ENCODE results near the gene DLG5. TPM values are rescaled to one million over a fixed set of nuclear protein-coding genes. Genes with fewer than 3 reads are reported as not detected.
A peak's percentile ranks its signal among the peaks of the same experiment; 100 is the strongest.

Gene DLG5
- total RNA-seq, 3 donors from 2014 or later, result 43.0 to 192 (median 138) TPM

DNA sequence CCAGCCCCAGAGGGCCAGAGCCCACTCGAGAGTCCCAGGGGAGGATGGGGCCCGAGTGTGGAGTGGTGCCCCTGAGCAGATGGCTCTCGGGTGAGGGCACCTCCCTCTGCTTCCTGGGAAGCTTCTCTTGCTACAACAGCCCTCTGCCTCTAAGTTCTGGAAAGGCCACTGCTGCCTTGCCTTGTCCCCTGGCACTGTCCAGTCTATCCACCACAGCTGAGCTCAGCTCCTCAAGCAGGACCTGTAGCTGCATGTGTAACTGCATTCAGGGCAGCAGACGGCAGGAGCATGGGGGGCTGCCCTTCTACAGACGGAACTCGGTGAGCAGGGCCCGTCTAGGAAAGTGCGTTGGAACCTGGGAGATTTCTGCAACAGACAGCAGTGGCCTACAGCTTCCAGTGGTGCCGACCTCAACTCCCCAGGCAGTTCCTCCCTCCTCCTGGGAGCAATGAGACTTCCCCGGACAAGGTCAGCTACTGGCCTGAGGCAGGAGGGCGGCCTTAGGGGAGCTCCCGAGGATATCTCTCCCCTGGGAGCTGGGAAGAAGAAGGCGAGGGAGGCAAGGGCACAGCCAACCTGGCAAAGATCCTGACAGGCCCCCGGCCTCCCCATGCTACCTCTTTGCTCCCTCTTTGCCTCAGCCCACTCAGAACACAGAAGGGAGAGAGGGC, 88.5 kb downstream of the DLG5 start:
- Histone ChIP-seq H3K4me1 (no peaks in the 10 kb centered on the region), H3K27me3 (no peaks in the 10 kb centered on the region), H3K4me3 (no peak overlapping the region), H3K27ac (peak overlapping the region in 1 of 2 donors; percentile 38), H3K36me3 (peaks cover 8% of the 10 kb centered on the region), H3K9me3 (no peaks in the 10 kb centered on the region)
- DNase-seq (ENCODE audit: low spot score in 2 of 2), result no peak
- intact Hi-C loops (cut with DNase I; ENCODE audit: low total_unique reads), result no loop called here
- no peak for TF ChIP-seq POLR2AphosphoS5 (IDR thresholded peaks at IDR 0.05)
- TF ChIP-seq POLR2A (IDR thresholded peaks at IDR 0.05), result no peak
- no peak for TF ChIP-seq CTCF (IDR thresholded peaks at IDR 0.05)

DNA sequence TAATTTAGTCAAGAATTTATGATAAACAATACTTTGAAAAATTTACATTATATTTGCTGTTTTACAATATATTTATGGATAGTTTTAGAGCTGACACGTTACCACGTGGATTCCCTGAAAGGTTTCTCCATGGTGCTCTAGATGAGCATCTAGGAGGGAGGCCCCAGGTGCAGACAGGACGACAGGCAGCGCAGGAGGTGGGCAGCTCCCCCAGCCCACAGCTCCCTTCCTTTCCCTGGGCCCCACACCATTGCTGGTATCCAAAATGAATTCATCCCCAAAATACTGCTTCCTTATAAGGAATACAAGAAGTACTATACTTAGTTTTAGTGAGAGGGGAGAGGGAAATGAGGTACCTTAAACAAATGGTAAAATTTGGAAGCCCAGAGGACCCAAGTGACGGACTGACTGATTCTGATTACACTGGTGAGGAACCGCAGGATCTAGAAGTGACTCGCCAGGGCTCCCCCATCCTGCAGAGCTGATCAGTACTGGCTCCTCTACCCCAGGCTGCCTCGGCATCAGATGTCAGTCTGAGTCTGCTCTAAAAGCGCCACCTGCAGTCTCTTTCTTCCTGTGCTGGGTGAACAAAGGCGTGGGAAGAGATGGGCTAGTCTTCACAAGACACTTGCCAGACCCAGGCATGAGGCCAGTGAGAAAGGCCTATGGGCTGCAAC, 89.2 kb downstream of the DLG5 start:
- no peak overlapping the region for H3K4me3 ChIP-seq
- TF ChIP-seq CTCF (IDR thresholded peaks at IDR 0.05) (no peak), POLR2A (IDR thresholded peaks at IDR 0.05) (no peak), POLR2AphosphoS5 (IDR thresholded peaks at IDR 0.05) (no peak)
- H3K9me3 ChIP-seq, result no peaks in the 10 kb centered on the region
- H3K27ac ChIP-seq, result peak overlapping the region in 1 of 2 donors; percentile 38
- no peak for DNase-seq (ENCODE audit: low spot score in 2 of 2)
- intact Hi-C loops (cut with DNase I; ENCODE audit: low total_unique reads), result no loop called here
- no peaks in the 10 kb centered on the region for H3K27me3 ChIP-seq
- H3K4me1 ChIP-seq, result no peaks in the 10 kb centered on the region
- peaks cover 12% of the 10 kb centered on the region for H3K36me3 ChIP-seq

DNA sequence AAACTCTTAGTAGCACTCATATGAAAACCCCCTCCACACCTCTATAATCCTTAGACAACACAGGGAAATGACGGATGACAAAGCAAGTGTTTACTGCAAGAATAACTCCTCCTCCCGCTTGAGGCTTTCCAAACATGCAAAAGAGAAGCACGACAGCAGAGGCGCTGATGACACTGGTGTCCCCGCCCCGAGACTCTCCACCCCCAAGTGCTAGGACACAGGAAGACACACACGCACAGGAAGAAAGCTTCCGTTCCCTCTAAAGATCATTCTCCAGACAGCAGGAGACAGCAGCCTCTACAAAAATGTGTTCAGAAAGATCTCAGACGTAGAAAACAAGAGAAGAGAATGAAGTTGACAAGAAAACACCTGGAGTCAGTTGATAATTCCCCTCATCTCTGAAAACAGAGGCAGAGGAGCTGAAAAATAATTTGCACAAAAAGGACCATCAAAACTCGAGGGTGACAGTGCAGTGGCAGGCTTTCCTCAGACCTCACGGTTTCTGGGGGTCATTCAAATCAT, 90.2 kb downstream of the DLG5 start:
- TF ChIP-seq CTCF (IDR thresholded peaks at IDR 0.05) (no peak), POLR2AphosphoS5 (IDR thresholded peaks at IDR 0.05) (peak in 1 of 3 donors; percentile 16)
- H3K4me1 ChIP-seq, result no peaks in the 10 kb centered on the region
- peak overlapping the region; percentile 13 to 63 for H3K27ac ChIP-seq
- H3K36me3 ChIP-seq, result peaks cover 12% of the 10 kb centered on the region
- no peaks in the 10 kb centered on the region for H3K9me3 ChIP-seq
- H3K4me3 ChIP-seq, result no peak overlapping the region
- intact Hi-C loops (cut with DNase I; ENCODE audit: low total_unique reads), result no loop called here
- peak in 1 of 2 donors; percentile 69 for DNase-seq (ENCODE audit: low spot score in 2 of 2)
- H3K27me3 ChIP-seq, result no peaks in the 10 kb centered on the region

DNA sequence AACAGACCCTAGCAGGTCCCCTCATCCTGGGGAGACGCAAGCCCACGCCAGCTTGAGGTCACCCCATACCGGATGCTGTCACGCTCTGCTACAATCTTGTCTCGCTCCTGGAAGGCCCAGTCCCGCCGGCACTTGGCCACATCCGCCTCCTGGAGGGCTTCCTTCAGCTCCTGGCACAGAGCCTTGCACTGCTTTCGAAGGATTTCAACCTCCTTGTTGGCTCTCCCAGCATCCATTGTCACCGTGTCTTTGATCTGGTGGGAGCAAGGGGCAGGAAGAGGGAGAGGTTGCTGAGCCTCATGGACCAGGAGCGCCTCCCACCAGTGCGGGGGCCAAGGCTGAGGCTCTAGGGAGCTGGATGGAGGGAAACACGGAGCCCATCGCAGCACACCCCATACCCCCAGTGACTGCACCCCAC, 90.9 kb downstream of the DLG5 start:
- H3K36me3 ChIP-seq, result peaks cover 12% of the 10 kb centered on the region

More for the DNA sequence above, 90.9 kb downstream of the DLG5 start:
- no peaks in the 10 kb centered on the region for H3K9me3 ChIP-seq
- no peaks in the 10 kb centered on the region for H3K27me3 ChIP-seq
- intact Hi-C loops (cut with DNase I; ENCODE audit: low total_unique reads), result no loop called here
- H3K4me3 ChIP-seq, result no peak overlapping the region
- peak overlapping the region; percentile 63 for H3K27ac ChIP-seq
- no peak for DNase-seq (ENCODE audit: low spot score in 2 of 2)
- TF ChIP-seq POLR2AphosphoS5 (IDR thresholded peaks at IDR 0.05) (peak in 1 of 3 donors; percentile 38), CTCF (IDR thresholded peaks at IDR 0.05) (no peak)
- H3K4me1 ChIP-seq, result no peaks in the 10 kb centered on the region
